ENCODE results near the gene ACSF3. TPM values are rescaled to one million over a fixed set of nuclear protein-coding genes. Genes with fewer than 3 reads are reported as not detected.

The ACSF3 gene
- total and polyA plus RNA-seq, 2 donors (not counting 1 experiment from before 2014, with no cell fraction given), result 45.2 to 113 TPM

GRCh38 chr16:89052890-89053724, 40.5 kb upstream of the ACSF3 start:
- Histone ChIP-seq H3K27me3 (replicated peaks in 1 of 4; ENCODE audit: control extremely low read depth in 1 of 4, control insufficient read depth in 3 of 4, insufficient read depth in 4 of 4, low read length in 3 of 4) (peaks cover 0 to 4% (median 2%) of the 10 kb centered on the region in 4 experiments), H3K36me3 (replicated peaks in 1 of 2; ENCODE audit: control extremely low read depth in 1 of 2, control insufficient read depth in 1 of 2, extremely low read depth in 1 of 2, insufficient read depth in 2 of 2, low read length in 1 of 2) (no peaks in the 10 kb centered on the region), H3K9me3 (ENCODE audit: control extremely low read depth in 1 of 3, control insufficient read depth in 2 of 3, insufficient read depth in 1 of 3, low read length in 2 of 3) (no peaks in the 10 kb centered on the region), H3K4me1 (ENCODE audit: control insufficient read depth in 2 of 2, insufficient read depth in 2 of 2, low read length in 2 of 2) (no peaks in the 10 kb centered on the region), H3K27ac (ENCODE audit: low read length in 2 of 2) (no peak overlapping the region), H3K4me3 (ENCODE audit: control extremely low read depth in 1 of 5, extremely low read depth in 1 of 5, insufficient read depth in 1 of 5, low read depth in 2 of 5, low read length in 4 of 5) (peak overlapping the region in 4 of 5 experiments; percentile 23 to 59 (median 44)), H2AFZ (ENCODE audit: insufficient read depth, low read depth, low read length, poor library complexity, severe bottlenecking) (peak overlapping the region; percentile 51), H3K9ac (ENCODE audit: low read length) (peak overlapping the region; percentile 38), H3K79me2 (ENCODE audit: control insufficient read depth, insufficient read depth, low read length) (no peaks in the 10 kb centered on the region), H4K20me1 (ENCODE audit: control insufficient read depth, insufficient read depth, low read length, poor library complexity, severe bottlenecking) (no peaks in the 10 kb centered on the region), H3K4me2 (replicated peaks; ENCODE audit: low read depth, low read length, poor library complexity, severe bottlenecking) (peak overlapping the region; percentile 60)
- Mint-ChIP-seq H3K4me1 (peaks cover 3% of the 10 kb centered on the region), H3K27me3 (no peaks in the 10 kb centered on the region), H3K4me3 (peak overlapping the region; percentile 88), H3K9me3 (ENCODE audit: insufficient read depth) (no peaks in the 10 kb centered on the region), H3K27ac (peak overlapping the region; percentile 87)
- ATAC-seq (ENCODE audit: low read depth) (peak; percentile 68), DNase-seq (no peak)
- intact Hi-C loops (cut with micrococcal nuclease), result no loop called here
- POLR2A ChIA-PET, result no interaction called here
- WGBS (ENCODE audit: insufficient coverage), result 63% methylated on average over 43 of the region's 48 CpGs
- CTCF ChIA-PET, result no interaction called here
- TF ChIP-seq EZH2 (IDR thresholded peaks at IDR 0.05; ENCODE audit: borderline replicate concordance, insufficient read depth, low read depth, low read length, poor library complexity, severe bottlenecking) (no peak), CTCF (IDR thresholded peaks at IDR 0.05) (no peak)

DNA sequence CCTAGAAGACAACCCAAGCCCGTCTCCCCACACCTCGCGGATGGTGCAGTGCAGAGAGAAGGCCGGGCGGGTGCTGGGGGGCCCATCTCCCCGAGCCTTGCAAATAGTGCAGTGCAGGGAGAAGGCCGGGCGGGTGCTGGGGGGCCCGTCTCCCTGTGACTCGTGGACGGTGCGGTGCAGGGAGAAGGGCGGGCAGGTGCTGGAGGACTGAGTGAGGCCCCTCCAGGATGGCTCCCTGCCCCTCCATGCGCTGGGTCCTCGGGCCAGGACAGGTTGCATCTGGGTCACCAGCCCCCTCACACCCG, 40.0 kb upstream of the ACSF3 start:
- Histone ChIP-seq H3K4me2 (replicated peaks; ENCODE audit: low read depth, low read length, poor library complexity, severe bottlenecking) (no peak overlapping the region), H4K20me1 (ENCODE audit: control insufficient read depth, insufficient read depth, low read length, poor library complexity, severe bottlenecking) (no peaks in the 10 kb centered on the region), H3K4me1 (ENCODE audit: control insufficient read depth in 2 of 2, insufficient read depth in 2 of 2, low read length in 2 of 2) (no peaks in the 10 kb centered on the region), H3K9ac (ENCODE audit: low read length) (no peak overlapping the region), H3K36me3 (replicated peaks in 1 of 2; ENCODE audit: control extremely low read depth in 1 of 2, control insufficient read depth in 1 of 2, extremely low read depth in 1 of 2, insufficient read depth in 2 of 2, low read length in 1 of 2) (no peaks in the 10 kb centered on the region), H3K4me3 (ENCODE audit: control extremely low read depth in 1 of 5, extremely low read depth in 1 of 5, insufficient read depth in 1 of 5, low read depth in 2 of 5, low read length in 4 of 5) (no peak overlapping the region), H3K27ac (ENCODE audit: low read length in 2 of 2) (no peak overlapping the region), H3K79me2 (ENCODE audit: control insufficient read depth, insufficient read depth, low read length) (no peaks in the 10 kb centered on the region), H3K9me3 (ENCODE audit: control extremely low read depth in 1 of 3, control insufficient read depth in 2 of 3, insufficient read depth in 1 of 3, low read length in 2 of 3) (peaks cover 0 to 2% (median 0%) of the 10 kb centered on the region in 3 donors), H2AFZ (ENCODE audit: insufficient read depth, low read depth, low read length, poor library complexity, severe bottlenecking) (no peak overlapping the region), H3K27me3 (replicated peaks in 1 of 4; ENCODE audit: control extremely low read depth in 1 of 4, control insufficient read depth in 3 of 4, insufficient read depth in 4 of 4, low read length in 3 of 4) (peaks cover 0 to 7% (median 2%) of the 10 kb centered on the region in 4 experiments)
- no peaks in the 10 kb centered on the region for H3K9me3 Mint-ChIP-seq (ENCODE audit: insufficient read depth)
- no peak for DNase-seq
- TF ChIP-seq EZH2 (IDR thresholded peaks at IDR 0.05; ENCODE audit: borderline replicate concordance, insufficient read depth, low read depth, low read length, poor library complexity, severe bottlenecking) (no peak), CTCF (IDR thresholded peaks at IDR 0.05) (no peak)
- POLR2A ChIA-PET, result no interaction called here
- peaks cover 3% of the 10 kb centered on the region for H3K4me1 Mint-ChIP-seq
- no peak overlapping the region for H3K27ac Mint-ChIP-seq
- H3K4me3 Mint-ChIP-seq, result peak overlapping the region; percentile 45
- 97% methylated on average over 14 of the region's 16 CpGs for WGBS (ENCODE audit: insufficient coverage)
- intact Hi-C loops (cut with micrococcal nuclease), result no loop called here
- H3K27me3 Mint-ChIP-seq, result no peaks in the 10 kb centered on the region
- CTCF ChIA-PET, result no interaction called here
- no peak for ATAC-seq (ENCODE audit: low read depth)

Measured in B cell (primary cell).